K562 (cell line): ENCODE results near the gene ECHDC1. TPM values are rescaled to one million over a fixed set of nuclear protein-coding genes. Genes with fewer than 3 reads are reported as not detected.

Experiments used
- CBX5 ChIP-seq: IDR thresholded peaks from 2 replicates; pipeline ENCODE4 v1.6.1; 2014; ENCODE audit warnings: low read depth, borderline replicate concordance
- CHD1 ChIP-seq: fragments of 200-600 bp; sonication (generic); IDR thresholded peaks from one replicate; pipeline ENCODE4 v1.6.1; 2012; ENCODE audit warnings: mild to moderate bottlenecking, moderate library complexity, low read length, inconsistent platforms
- EZH2 ChIP-seq: IDR thresholded peaks from 2 replicates; pipeline ENCODE4 v1.6.1; 2012; ENCODE audit warnings: low read depth, mild to moderate bottlenecking, inconsistent platforms, low read length, borderline replicate concordance
- GATAD2A ChIP-seq: fragments of 450-650 bp; IDR thresholded peaks from 2 replicates; pipeline ENCODE4 v1.6.1; 2017
- HMBOX1 ChIP-seq: sonication (generic); IDR thresholded peaks from 2 replicates; pipeline ENCODE4 v1.6.1; 2016
- IRF9 ChIP-seq: fragments of 450-650 bp; IDR thresholded peaks from 2 replicates; pipeline ENCODE4 v1.6.1; 2016; ENCODE audit warnings: missing biosample characterization, missing genetic modification characterization
- LARP7 ChIP-seq: fragments of 450-650 bp; IDR thresholded peaks from 2 replicates; pipeline ENCODE4 v1.6.1; 2016
- NR4A1 ChIP-seq, 2 experiments: fragments of 250-450 bp in 1 of 2; fragments of 450-650 bp in 1 of 2; sonication (Bioruptor Pico) in 1 of 2; IDR thresholded peaks; 2 replicates each; pipeline versions ENCODE4 v1.4.0 to v1.6.1; 2016 to 2020; ENCODE audit warnings: mild to moderate bottlenecking in 2 of 2, missing compliant biosample characterization in 1 of 2, missing genetic modification characterization in 1 of 2, moderate library complexity in 1 of 2
- SPI1 ChIP-seq: IDR thresholded peaks from 2 replicates; pipeline ENCODE4 v1.6.1; 2011; ENCODE audit warnings: low read depth, low read length, control low read depth, borderline replicate concordance
- STAT6 ChIP-seq: sonication (generic); formaldehyde crosslinking; IDR thresholded peaks from 2 replicates; pipeline ENCODE4 v1.8.1; 2023; ENCODE audit warnings: mild to moderate bottlenecking, missing genetic modification reagents
- ZFP1 ChIP-seq: fragments of 450-650 bp; formaldehyde crosslinking; IDR thresholded peaks from 2 replicates; pipeline ENCODE4 v1.4.0; 2020; ENCODE audit warnings: mild to moderate bottlenecking, mixed read lengths
- polyA plus RNA-seq, 8 experiments: library from polyadenylated mRNA; depleted of rRNA in 4 of 8; stranded (reverse) in 5 of 8; unstranded in 3 of 8; fragments of >200 nt; fragmentation: Nextera tagmentation in 2 of 8; fragmentation: Illumina TruSeq in 1 of 8; extraction: Ambion mirVana in 2 of 8; extraction: Trizol in 1 of 8; gene quantifications; 2 replicates each; pipeline versions ENCODE4 v1.2.1 to v1.2.3, GENCODE V29; 2011 to 2014; ENCODE audit warnings: inconsistent platforms in 1 of 8, missing spikeins in 1 of 8
- total RNA-seq, 7 experiments: library from RNA; depleted of rRNA in 6 of 7; stranded (reverse); fragments of >200 nt in 6 of 7; fragmentation: Illumina TruSeq in 2 of 7; extraction: Trizol in 2 of 7; gene quantifications; 2 replicates each; pipeline versions ENCODE4 v1.2.1 to v1.2.3, GENCODE V29; 2011 to 2021; ENCODE audit warnings: low replicate concordance in 1 of 7

The ECHDC1 gene
- total and polyA plus RNA-seq, 9 of the 15 experiments (the other 6 are each of a cell fraction or from before 2014, with no cell fraction given) = 58.0 to 105 (median 78.6) TPM

- no peak for TF ChIP-seq SPI1
- no peak for TF ChIP-seq STAT6 (CRISPR knock-in tag)
- no peak for TF ChIP-seq IRF9 (tag)
- TF ChIP-seq LARP7 = no peak
- no peak for TF ChIP-seq ZFP1 (CRISPR knock-in tag)
- TF ChIP-seq CBX5 = no peak
- no peak for TF ChIP-seq NR4A1 (CRISPR knock-in tag; IDR thresholded peaks at IDR 0.05)
- TF ChIP-seq NR4A1 (tag; IDR thresholded peaks at IDR 0.05) = no peak
- no peak for TF ChIP-seq EZH2
- TF ChIP-seq HMBOX1 = no peak
- peak; percentile 63 for TF ChIP-seq CHD1
- no peak for TF ChIP-seq GATAD2A
These were observed 76.3 kb downstream of the ECHDC1 start (continued) for GRCh38 chr6:127266892-127267645.
